Activated T-helper 2 cell treated with anti-CD3 and anti-CD28 coated beads, Interferon-gamma antibody, Interleukin-2, Interleukin-4, amounts not matched to agents 10 μg/mL and 5 μg/mL and 100 μg/mL, durations not matched to agents 14 hours and 24 hours and 36 hours (primary cell): ENCODE measurements around the gene CNPY4. TPM values are rescaled to one million over a fixed set of nuclear protein-coding genes. Genes with fewer than 3 reads are reported as not detected.

Experiments
- DNase-seq: peaks from one replicate; pipeline ENCODE4 v3.0.0; 2021; ENCODE audit warnings: low spot score
- H3K27ac Mint-ChIP-seq: one replicate; pipeline ENCODE4 v1.8.0; 2021; ENCODE audit warnings: mixed read lengths
- H3K27me3 Mint-ChIP-seq: one replicate; pipeline ENCODE4 v1.8.0; 2021; ENCODE audit warnings: low read depth, mixed read lengths
- H3K36me3 Mint-ChIP-seq: one replicate; pipeline ENCODE4 v1.8.0; 2021; ENCODE audit warnings: low read depth, mixed read lengths
- H3K4me1 Mint-ChIP-seq: one replicate; pipeline ENCODE4 v1.8.0; 2021; ENCODE audit warnings: low read depth, mixed read lengths
- H3K4me3 Mint-ChIP-seq: one replicate; pipeline ENCODE4 v1.8.0; 2021; ENCODE audit warnings: low read depth, mild to moderate bottlenecking, moderate library complexity, mixed read lengths
- H3K9me3 Mint-ChIP-seq: one replicate; pipeline ENCODE4 v1.8.0; 2021; ENCODE audit warnings: mixed read lengths
- intact Hi-C: fragments of 100-400 bp; cut with micrococcal nuclease; formaldehyde crosslinking; loops from one replicate; pipeline ENCODE4 v1.15.1; 2023
- total RNA-seq: library from RNA; stranded (reverse); gene quantifications from 2 replicates; pipeline ENCODE4 v1.2.3, GENCODE V29; 2022

The CNPY4 gene
- total RNA-seq, 1 donor from 2014 or later: 19.1 TPM

DNA sequence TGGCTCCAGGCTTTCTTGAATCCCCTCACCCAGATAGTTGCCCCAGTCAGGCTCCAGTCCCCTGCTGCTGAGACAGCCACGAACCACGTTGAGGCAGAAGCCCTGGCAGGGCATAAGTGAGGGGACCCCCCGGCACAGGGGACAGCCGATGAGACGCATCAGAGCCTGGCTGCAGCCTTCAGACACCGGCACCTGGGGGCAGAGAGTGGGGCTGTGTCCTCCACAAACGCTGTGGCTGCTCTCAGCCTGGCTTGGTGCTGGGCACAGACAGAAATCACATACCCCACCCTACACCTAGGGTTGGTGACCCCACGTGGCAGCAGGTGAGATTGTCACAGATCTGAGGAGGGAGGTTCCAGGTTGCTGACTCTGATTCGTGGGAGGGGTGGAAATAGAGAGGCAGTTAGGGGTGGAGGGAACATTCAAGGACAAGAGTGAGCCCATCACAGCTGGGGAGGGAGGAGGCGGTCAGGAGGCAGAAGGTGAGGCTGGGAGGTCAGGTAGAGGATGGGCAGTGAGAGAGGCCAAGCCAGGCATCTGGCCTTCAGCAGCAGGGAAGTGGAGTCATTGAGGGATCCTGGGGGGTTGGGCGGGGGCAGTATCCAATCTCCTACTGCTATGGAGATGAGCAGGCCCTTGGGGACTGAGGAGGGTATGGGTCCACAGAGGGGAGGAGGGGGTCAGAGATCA lies 54.5 kb downstream of the CNPY4 start:
- no peaks in the 10 kb centered on the region for H3K9me3 Mint-ChIP-seq
- no peak overlapping the region for H3K4me3 Mint-ChIP-seq
- no peak overlapping the region for H3K27ac Mint-ChIP-seq
- H3K36me3 Mint-ChIP-seq: peaks cover 8% of the 10 kb centered on the region
- intact Hi-C loops: no loop called here
- DNase-seq: no peak
- peaks cover 8% of the 10 kb centered on the region for H3K27me3 Mint-ChIP-seq
- peaks cover 31% of the 10 kb centered on the region for H3K4me1 Mint-ChIP-seq

DNA sequence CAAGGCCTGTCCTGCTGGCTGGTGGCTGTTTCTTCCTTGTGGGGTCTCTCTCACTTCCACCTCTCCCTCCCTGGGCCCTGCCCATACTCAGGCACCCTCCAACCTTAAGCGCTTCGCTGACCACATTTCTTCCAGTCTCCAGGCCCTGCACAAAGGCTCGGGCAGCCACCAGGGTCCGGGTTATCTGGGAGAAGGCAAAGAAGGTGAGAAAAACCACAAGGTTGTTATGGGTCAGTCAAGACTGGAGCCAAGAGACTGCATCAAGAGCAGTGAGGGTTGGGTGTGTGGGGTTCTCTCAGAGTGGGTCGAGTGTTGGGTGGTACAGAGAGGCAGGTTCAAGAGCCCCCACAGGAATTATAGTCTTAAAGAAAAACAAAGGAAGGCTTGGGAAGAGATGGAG lies 55.1 kb downstream of the CNPY4 start:
- Mint-ChIP-seq H3K27me3 (peaks cover 8% of the 10 kb centered on the region), H3K4me3 (no peak overlapping the region), H3K36me3 (peaks cover 8% of the 10 kb centered on the region), H3K27ac (no peak overlapping the region), H3K9me3 (no peaks in the 10 kb centered on the region), H3K4me1 (peaks cover 27% of the 10 kb centered on the region)
- no peak for DNase-seq
- intact Hi-C loops: no loop called here

Other genes starting within 250 kb of the CNPY4 start
- 0.23 and 0.46 TPM in 2 replicates for gene OR2AE1, start 242.6 kb upstream of the CNPY4 start, total RNA-seq
- 21.8 and 23.2 TPM in 2 replicates for gene TRIM4, start 200.1 kb upstream of the CNPY4 start, total RNA-seq
- gene GJC3, start 190.0 kb upstream of the CNPY4 start, total RNA-seq: 0.21 TPM in 1 of 2 replicates, not detected in the other
- not detected in 2 replicates for gene AZGP1, start 143.6 kb upstream of the CNPY4 start, total RNA-seq
- gene ZKSCAN1, start 104.0 kb upstream of the CNPY4 start, total RNA-seq: 59.0 and 63.5 TPM in 2 replicates
- 6.1 and 7.7 TPM in 2 replicates for gene ZSCAN21, start 69.9 kb upstream of the CNPY4 start, total RNA-seq
- 23.6 and 25.5 TPM in 2 replicates for gene ZNF3, start 37.9 kb upstream of the CNPY4 start, total RNA-seq
- gene COPS6, start 30.7 kb upstream of the CNPY4 start, total RNA-seq: 116 and 119 TPM in 2 replicates
- 383 and 389 TPM in 2 replicates for gene MCM7, start 18.2 kb upstream of the CNPY4 start, total RNA-seq
- gene AP4M1, start 18.0 kb upstream of the CNPY4 start, total RNA-seq: 12.2 and 16.4 TPM in 2 replicates
- gene TAF6, start 276 bp upstream of the CNPY4 start, total RNA-seq: 68.1 and 76.9 TPM in 2 replicates
- 2.8 and 2.9 TPM in 2 replicates for gene MBLAC1, start 7.3 kb downstream of the CNPY4 start, total RNA-seq
- gene LAMTOR4, start 29.3 kb downstream of the CNPY4 start, total RNA-seq: 125 and 130 TPM in 2 replicates
- 31.2 and 33.2 TPM in 2 replicates for gene TRAPPC14, start 39.1 kb downstream of the CNPY4 start, total RNA-seq
- 2.4 and 2.8 TPM in 2 replicates for gene GAL3ST4, start 49.0 kb downstream of the CNPY4 start, total RNA-seq
- 7.0 and 7.8 TPM in 2 replicates for gene GPC2, start 57.7 kb downstream of the CNPY4 start, total RNA-seq
- gene STAG3, start 58.3 kb downstream of the CNPY4 start, total RNA-seq: 20.6 and 22.3 TPM in 2 replicates
- gene PVRIG, start 100.3 kb downstream of the CNPY4 start, total RNA-seq: 18.7 and 21.7 TPM in 2 replicates
- not detected in 2 replicates for gene SPDYE3, start 188.1 kb downstream of the CNPY4 start, total RNA-seq
- 86.2 and 87.5 TPM in 2 replicates for gene PILRB, start 238.5 kb downstream of the CNPY4 start, total RNA-seq